ENCODE data around the gene ERP44.

ERP44 gene

DNA sequence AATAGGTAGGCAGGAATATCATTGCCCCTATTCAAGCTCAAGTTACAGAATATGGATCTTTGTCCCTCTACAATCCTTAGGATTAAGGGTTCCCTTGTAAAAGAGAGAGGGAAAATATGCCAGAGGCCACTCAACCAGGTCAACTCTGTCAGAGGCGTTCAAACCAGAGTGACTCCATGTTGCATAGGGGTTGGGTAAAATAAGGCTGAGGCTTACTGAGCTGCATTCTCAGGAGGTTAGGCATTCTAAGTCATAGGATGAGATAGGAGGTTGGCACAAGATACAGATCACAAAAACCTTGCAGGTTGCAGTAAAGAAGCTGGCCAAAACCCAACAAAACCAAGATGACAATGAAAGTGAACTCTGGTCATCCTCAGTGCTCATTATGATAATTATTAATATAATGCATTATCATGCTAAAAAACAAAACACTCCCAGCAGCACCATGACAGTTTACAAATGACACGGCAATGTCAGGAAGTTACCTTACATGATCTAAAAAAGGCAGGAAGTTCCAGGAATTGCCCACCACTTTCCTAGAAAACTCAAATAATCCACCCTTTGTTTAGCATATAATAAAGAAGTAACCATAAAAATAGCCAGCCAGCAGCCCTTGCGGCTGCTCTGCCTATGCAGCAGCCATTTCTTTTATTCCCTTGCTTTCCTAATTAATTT lies 64.8 kb downstream of the ERP44 start:
- Mint-ChIP-seq H3K9me3 (peaks cover 4% of the 10 kb centered on the region), H3K27me3 (no peaks in the 10 kb centered on the region), H3K27ac (no peak overlapping the region), H3K4me1 (peaks cover 21% of the 10 kb centered on the region), H3K36me3 (peaks cover 31% of the 10 kb centered on the region), H3K4me3 (no peak overlapping the region)
- DNase-seq (ENCODE audit: low spot score in 2 of 2): no peak
- ATAC-seq (ENCODE audit: low read depth): no peak

DNA sequence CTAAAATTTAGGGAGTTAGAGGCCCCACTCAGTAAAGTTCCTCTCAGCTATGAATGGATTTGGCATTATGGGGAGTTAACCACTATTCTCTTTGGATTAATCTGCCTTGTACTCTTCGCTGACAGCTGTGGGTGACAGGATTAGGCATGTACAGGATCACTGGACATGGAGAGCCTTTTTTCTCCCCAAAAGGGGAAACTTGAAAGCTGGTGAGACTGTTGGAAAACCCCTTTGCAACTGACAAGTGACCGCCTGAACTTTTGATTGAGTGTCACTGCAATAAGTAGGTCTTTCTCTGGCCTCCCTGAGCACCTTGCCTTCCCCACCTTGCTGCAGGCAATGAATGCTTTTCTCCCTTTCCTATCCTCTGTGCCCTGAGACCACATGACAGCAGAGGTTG lies 68.3 kb downstream of the ERP44 start:
- Mint-ChIP-seq H3K36me3 (peaks cover 15% of the 10 kb centered on the region), H3K4me3 (no peak overlapping the region), H3K4me1 (peaks cover 16% of the 10 kb centered on the region), H3K27ac (peak overlapping the region; percentile 61), H3K9me3 (no peaks in the 10 kb centered on the region), H3K27me3 (no peaks in the 10 kb centered on the region)
- ATAC-seq (ENCODE audit: low read depth) (peak; percentile 37), DNase-seq (ENCODE audit: low spot score in 2 of 2) (no peak)

DNA sequence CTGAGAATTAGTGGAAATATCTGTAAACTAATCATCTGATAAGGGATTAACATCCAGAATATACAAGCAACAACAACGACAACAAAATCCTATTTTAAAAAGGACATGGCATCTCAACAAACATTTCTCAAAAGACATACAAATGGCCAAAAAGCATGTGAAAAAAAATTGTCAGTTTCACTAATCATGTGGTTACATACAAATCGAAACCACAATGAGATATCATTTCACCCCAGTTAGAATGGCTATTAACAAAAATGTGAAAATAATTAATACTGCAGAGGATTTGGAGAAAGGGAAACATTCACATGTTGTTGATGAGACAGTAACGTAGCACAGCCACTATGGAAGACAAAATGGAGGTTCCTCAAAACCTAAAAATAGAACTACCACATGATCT lies 69.5 kb downstream of the ERP44 start:
- no peak for DNase-seq (ENCODE audit: low spot score in 2 of 2)
- Mint-ChIP-seq H3K4me3 (no peak overlapping the region), H3K4me1 (peaks cover 16% of the 10 kb centered on the region), H3K27me3 (no peaks in the 10 kb centered on the region), H3K27ac (peak overlapping the region; percentile 59), H3K9me3 (no peaks in the 10 kb centered on the region), H3K36me3 (peaks cover 16% of the 10 kb centered on the region)
- ATAC-seq (ENCODE audit: low read depth): no peak

DNA sequence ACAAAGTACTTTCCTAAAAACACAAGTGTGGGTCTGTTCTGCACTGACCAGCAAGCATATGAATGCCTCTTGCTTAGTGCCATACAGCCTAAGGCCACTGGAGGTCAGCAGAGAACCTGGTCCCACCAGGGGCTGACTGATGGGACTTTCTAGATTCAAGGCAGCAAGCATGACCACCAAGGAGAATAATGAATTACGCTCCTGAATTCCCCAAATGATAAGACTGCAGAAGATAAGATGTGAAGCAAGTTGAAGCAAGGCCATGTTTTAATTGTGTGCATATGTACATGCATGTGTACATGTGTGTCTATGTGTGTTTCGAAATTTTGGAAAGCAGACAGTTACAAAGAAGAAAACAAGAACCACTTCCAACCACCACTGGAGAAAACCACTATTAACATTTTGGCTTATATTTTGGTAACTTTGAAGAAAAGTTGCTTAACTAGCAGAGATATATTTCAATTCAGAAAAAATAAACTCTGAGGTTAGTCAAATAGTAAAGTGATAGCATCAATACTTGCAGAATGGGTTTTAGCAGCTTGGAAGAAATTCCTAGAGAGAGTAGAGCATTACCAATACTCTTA lies 70.5 kb downstream of the ERP44 start:
- H3K4me3 Mint-ChIP-seq: no peak overlapping the region

DNA sequence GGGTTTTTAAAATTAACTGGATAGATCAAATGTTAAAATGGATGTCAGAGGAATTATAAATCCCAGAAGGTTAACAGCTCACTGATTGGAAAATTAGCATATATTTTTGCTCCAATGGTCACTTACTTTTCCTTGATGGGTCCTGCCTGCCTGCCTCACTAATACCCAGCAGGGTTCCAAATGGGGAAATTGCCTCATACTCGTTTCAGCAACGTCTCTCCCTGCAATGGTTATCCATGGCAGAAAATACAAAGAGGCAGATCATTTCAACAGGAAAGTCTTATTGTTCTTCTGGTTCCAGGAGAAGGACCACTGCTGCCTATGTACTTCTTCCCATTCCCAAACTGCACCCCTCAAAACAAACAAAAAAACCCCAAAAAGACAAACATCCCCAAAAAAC lies 71.3 kb downstream of the ERP44 start:
- DNase-seq (ENCODE audit: low spot score in 2 of 2): no peak
- ATAC-seq (ENCODE audit: low read depth): no peak
- no peaks in the 10 kb centered on the region for H3K9me3 Mint-ChIP-seq
- peaks cover 12% of the 10 kb centered on the region for H3K36me3 Mint-ChIP-seq
- peaks cover 16% of the 10 kb centered on the region for H3K4me1 Mint-ChIP-seq
- H3K4me3 Mint-ChIP-seq: no peak overlapping the region
- H3K27me3 Mint-ChIP-seq: no peaks in the 10 kb centered on the region
- no peak overlapping the region for H3K27ac Mint-ChIP-seq

More for the DNA sequence above, 70.5 kb downstream of the ERP44 start:
- DNase-seq (ENCODE audit: low spot score in 2 of 2): peak; percentile 78 to 79
- Mint-ChIP-seq H3K27me3 (no peaks in the 10 kb centered on the region), H3K4me1 (peaks cover 16% of the 10 kb centered on the region), H3K36me3 (peaks cover 14% of the 10 kb centered on the region), H3K27ac (no peak overlapping the region), H3K9me3 (no peaks in the 10 kb centered on the region)
- ATAC-seq (ENCODE audit: low read depth): peak; percentile 98

DNA sequence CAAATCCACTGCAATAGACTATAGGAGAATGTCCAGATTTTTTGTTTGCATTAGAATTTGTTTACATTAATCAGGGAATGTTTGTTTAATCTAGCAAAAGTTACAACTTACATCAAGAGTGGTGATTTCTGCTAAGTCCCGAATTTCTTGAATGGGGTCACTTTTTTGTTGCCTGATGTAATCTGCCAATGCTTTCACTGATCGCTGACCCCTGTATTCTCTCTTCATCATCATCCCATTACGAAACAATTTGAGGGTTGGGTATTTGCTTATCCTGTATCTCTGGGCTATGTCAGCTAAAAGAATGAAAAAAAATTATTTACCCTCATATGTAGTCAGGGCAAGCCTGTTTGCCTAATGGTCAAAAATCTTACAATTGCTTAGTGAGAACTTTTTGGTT lies 76.9 kb downstream of the ERP44 start:
- ATAC-seq (ENCODE audit: low read depth) (no peak), DNase-seq (ENCODE audit: low spot score in 2 of 2) (no peak)
- Mint-ChIP-seq H3K36me3 (peaks cover 20% of the 10 kb centered on the region), H3K9me3 (no peaks in the 10 kb centered on the region), H3K4me1 (no peaks in the 10 kb centered on the region), H3K27ac (no peak overlapping the region), H3K27me3 (no peaks in the 10 kb centered on the region), H3K4me3 (no peak overlapping the region)

DNA sequence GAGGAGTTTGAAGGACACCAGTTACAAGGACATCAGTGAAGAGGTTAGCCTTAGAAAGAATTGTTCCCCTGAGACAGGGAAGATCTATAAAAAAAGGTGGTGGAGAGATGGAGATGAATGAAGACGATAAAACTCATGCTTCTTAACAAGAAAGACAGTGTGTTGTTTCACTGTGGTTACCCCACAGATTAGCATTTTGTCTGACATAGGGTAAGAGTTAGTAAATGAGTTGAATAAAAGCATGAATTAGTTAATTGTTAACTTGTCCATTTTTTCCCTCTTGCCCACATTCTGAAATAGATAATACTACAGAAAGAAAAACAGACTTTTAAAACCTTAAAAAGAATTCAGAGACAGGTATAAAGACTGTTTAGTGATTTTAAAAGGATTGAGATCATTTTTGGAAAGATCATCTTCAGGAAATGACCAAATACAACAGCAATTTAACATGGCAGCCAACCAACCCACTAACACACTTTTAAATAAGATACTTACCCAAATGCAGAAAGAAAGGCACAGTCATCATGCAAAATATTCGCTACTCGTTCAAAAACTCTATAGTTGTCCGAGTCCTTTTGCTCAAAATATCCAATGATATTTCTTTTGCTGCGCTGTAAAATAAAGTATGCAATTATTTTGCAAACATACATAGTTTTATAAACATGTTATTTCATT lies 78.5 kb downstream of the ERP44 start:
- no peaks in the 10 kb centered on the region for H3K9me3 Mint-ChIP-seq
- peaks cover 21% of the 10 kb centered on the region for H3K36me3 Mint-ChIP-seq
- DNase-seq (ENCODE audit: low spot score in 2 of 2): no peak
- no peaks in the 10 kb centered on the region for H3K4me1 Mint-ChIP-seq
- peak overlapping the region; percentile 53 for H3K27ac Mint-ChIP-seq
- H3K27me3 Mint-ChIP-seq: no peaks in the 10 kb centered on the region
- ATAC-seq (ENCODE audit: low read depth): no peak
- H3K4me3 Mint-ChIP-seq: no peak overlapping the region

DNA sequence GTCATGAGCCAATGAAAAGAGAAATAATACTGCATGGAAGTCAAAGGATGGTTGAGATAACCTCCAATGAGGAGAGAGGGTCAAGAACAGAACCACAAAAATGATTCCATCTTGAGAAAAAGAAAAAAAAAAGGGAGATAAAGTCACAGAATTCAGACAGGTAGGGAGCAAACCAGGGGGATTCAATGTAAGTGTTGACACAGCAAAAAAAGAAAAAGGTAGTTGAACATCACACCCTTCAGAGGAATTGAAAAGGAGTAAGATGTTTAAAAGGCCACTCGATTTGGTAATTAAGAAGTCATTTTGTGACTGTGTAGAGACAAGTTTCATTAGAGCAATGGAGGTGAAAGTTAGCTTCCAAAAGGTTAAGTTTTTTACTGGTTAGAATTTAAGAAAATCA lies 79.3 kb downstream of the ERP44 start:
- peaks cover 17% of the 10 kb centered on the region for H3K36me3 Mint-ChIP-seq
- no peaks in the 10 kb centered on the region for H3K4me1 Mint-ChIP-seq
- no peaks in the 10 kb centered on the region for H3K9me3 Mint-ChIP-seq
- no peak for DNase-seq (ENCODE audit: low spot score in 2 of 2)
- peak overlapping the region; percentile 53 for H3K27ac Mint-ChIP-seq
- no peak overlapping the region for H3K4me3 Mint-ChIP-seq
- no peak for ATAC-seq (ENCODE audit: low read depth)
- no peaks in the 10 kb centered on the region for H3K27me3 Mint-ChIP-seq

DNA sequence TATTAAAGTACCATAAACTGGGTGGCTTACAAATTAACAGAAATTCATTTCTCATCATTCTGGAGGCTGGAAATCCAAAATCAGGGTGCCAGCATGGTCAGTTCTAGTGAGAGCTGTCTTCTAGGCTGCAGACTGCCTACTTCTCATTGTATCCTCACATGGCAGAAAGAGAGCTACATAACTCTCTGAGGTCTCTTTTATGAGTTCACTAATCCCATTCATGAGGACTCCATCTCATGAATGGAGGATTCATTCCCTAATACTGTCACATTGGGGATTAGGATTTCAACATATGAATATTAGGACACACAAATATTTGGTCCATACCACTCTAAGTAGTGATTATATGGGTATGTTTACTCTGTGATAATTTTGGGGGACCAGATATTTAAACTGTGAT lies 84.0 kb downstream of the ERP44 start:
- no peak overlapping the region for H3K27ac Mint-ChIP-seq
- peaks cover 28% of the 10 kb centered on the region for H3K36me3 Mint-ChIP-seq
- peaks cover 4% of the 10 kb centered on the region for H3K9me3 Mint-ChIP-seq
- no peaks in the 10 kb centered on the region for H3K4me1 Mint-ChIP-seq
- no peaks in the 10 kb centered on the region for H3K27me3 Mint-ChIP-seq
- no peak for DNase-seq (ENCODE audit: low spot score in 2 of 2)
- no peak for ATAC-seq (ENCODE audit: low read depth)
- no peak overlapping the region for H3K4me3 Mint-ChIP-seq

DNA sequence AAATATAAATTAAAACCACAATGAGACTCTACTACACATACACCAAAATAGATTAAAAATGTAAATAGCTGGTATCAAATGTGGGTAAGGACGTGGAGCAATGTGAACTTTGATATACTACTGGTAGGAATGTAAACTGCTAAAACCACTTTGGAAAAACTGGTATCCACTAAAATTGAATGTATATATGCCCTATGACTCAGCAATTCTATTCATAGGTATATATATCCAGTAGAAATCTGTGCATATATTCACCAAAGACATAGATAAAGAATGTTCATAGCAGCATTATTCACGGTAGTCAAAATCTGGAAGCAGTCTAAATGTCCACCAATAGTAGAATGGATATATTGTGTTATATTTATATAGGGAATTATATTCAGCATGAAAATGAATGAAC lies 85.2 kb downstream of the ERP44 start:
- H3K4me1 Mint-ChIP-seq: no peaks in the 10 kb centered on the region

DNA sequence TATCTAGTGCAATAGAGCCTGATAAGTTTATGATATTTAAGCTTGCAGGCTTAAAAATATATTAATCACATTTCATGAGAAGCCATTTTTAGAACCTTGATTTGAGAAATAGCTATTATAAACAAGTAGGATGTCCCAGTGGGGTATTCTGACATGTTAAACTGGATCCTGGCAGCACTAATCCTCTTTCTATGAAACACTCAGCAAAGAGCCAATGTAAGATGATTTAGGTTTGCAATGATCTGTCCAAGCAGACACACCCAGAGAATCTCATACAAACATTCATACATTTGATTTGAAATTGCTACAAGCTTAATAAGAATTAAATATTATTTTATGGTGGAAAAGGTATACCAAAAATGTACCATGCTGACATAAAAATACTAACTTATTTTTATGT lies 86.5 kb downstream of the ERP44 start:
- Mint-ChIP-seq H3K4me1 (no peaks in the 10 kb centered on the region), H3K9me3 (peaks cover 4% of the 10 kb centered on the region), H3K36me3 (peaks cover 24% of the 10 kb centered on the region)

More for the DNA sequence above, 85.2 kb downstream of the ERP44 start:
- H3K4me3 Mint-ChIP-seq: no peak overlapping the region
- no peak for DNase-seq (ENCODE audit: low spot score in 2 of 2)
- H3K27me3 Mint-ChIP-seq: no peaks in the 10 kb centered on the region
- H3K36me3 Mint-ChIP-seq: peaks cover 26% of the 10 kb centered on the region
- H3K27ac Mint-ChIP-seq: no peak overlapping the region
- peaks cover 4% of the 10 kb centered on the region for H3K9me3 Mint-ChIP-seq
- no peak for ATAC-seq (ENCODE audit: low read depth)

DNA sequence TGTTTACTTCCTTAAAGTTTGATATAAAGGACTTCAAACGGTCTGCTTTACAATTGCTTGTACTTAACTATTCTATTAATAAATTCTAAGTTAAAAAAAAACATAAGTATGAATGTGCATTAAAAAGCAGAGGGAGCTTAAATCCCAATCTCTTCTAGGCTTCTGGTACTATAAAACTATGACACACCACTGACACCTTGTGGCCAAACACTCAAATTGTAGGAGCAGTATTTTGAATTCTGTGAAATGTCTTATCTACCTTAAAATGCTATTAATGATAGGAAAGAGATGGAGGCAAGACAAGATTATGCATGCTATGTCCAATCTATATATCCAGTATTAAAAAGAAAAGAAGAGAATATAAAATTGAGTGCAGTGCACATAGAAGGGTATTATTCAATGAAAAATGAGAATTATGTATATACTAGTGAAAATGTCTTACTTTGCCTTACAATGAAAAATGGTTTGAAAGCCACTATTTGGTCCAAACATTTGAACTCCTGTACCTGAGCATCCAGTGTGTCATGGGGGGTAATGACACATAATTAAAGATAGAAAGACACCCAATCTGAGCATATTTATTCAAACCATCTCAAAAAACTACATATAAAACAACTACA lies 87.6 kb downstream of the ERP44 start:
- Mint-ChIP-seq H3K4me3 (no peak overlapping the region), H3K36me3 (peaks cover 26% of the 10 kb centered on the region)

More for the DNA sequence above, 86.5 kb downstream of the ERP44 start:
- H3K27me3 Mint-ChIP-seq: no peaks in the 10 kb centered on the region
- ATAC-seq (ENCODE audit: low read depth) (no peak), DNase-seq (ENCODE audit: low spot score in 2 of 2) (no peak)
- H3K4me3 Mint-ChIP-seq: no peak overlapping the region
- no peak overlapping the region for H3K27ac Mint-ChIP-seq

DNA sequence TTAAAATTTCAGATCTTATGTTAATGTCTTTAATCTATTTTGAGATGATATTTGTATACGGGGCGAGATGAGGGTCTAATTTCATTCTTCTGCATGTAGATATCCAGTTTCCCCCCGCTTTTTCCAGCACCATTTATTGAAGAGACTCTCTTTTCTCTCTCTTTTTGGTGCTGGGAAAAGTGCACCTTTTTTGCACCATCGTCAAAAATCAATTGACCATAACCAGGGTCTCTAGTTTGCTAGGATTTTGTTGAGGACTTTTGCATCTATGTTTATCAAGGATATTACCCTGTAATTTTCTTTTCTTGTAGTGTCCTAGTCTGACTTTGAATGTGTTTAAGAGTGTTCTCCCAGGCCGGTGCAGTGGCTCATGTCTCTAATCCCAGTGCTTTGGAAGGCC lies 99.0 kb downstream of the ERP44 start:
- ATAC-seq (ENCODE audit: low read depth): no peak
- Mint-ChIP-seq H3K27ac (no peak overlapping the region), H3K9me3 (peaks cover 7% of the 10 kb centered on the region), H3K27me3 (no peaks in the 10 kb centered on the region), H3K4me1 (peaks cover 4% of the 10 kb centered on the region), H3K36me3 (peaks cover 61% of the 10 kb centered on the region), H3K4me3 (no peak overlapping the region)
- no peak for DNase-seq (ENCODE audit: low spot score in 2 of 2)

More for the DNA sequence above, 87.6 kb downstream of the ERP44 start:
- ATAC-seq (ENCODE audit: low read depth) (peak; percentile 64), DNase-seq (ENCODE audit: low spot score in 2 of 2) (peak in 1 of 2 donors; percentile 40)
- Mint-ChIP-seq H3K27ac (no peak overlapping the region), H3K9me3 (peaks cover 4% of the 10 kb centered on the region), H3K27me3 (no peaks in the 10 kb centered on the region), H3K4me1 (no peaks in the 10 kb centered on the region)

DNA sequence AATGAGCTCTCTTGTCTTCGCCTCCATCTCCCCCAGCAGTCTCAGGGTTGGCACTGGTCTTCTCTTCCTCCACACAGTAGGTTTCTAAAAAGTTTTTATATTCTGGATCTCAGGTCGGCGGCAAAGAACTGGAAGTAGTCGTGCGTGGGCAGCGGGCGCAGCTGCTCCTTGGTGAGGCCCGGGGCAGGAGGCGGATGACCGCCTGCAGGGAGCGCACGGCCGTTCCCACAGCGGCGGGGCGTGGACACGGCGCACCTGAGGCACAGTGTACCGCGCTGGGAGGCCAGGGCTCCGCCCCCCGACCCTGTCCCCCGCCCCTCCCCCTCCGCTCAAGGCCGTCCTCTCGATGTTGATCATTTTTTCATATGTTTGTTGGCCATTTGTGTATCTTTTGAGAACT lies 99.9 kb downstream of the ERP44 start:
- H3K4me3 Mint-ChIP-seq: no peak overlapping the region
- H3K27me3 Mint-ChIP-seq: no peaks in the 10 kb centered on the region
- peaks cover 4% of the 10 kb centered on the region for H3K4me1 Mint-ChIP-seq
- no peak for ATAC-seq (ENCODE audit: low read depth)
- peaks cover 10% of the 10 kb centered on the region for H3K9me3 Mint-ChIP-seq
- H3K27ac Mint-ChIP-seq: no peak overlapping the region
- peaks cover 65% of the 10 kb centered on the region for H3K36me3 Mint-ChIP-seq
- DNase-seq (ENCODE audit: low spot score in 2 of 2): no peak

Data from memory B cell (primary cell).